Tibial nerve (tissue), 4 donors: ENCODE results near the gene ZNRD2.

Source experiments
- CTCF ChIP-seq, 5 experiments: fragments of 200-600 bp in 3 of 5; fragments of 450-650 bp in 2 of 5; sonication (generic) in 3 of 5; IDR thresholded peaks; one replicate each; pipeline ENCODE4 v1.5.1; 2016 to 2019; ENCODE audit warnings: antibody characterized with exemption in 5 of 5, mild to moderate bottlenecking in 3 of 5, moderate library complexity in 2 of 5
- EP300 ChIP-seq, 2 donors: sonication (generic); formaldehyde crosslinking; IDR thresholded peaks; one replicate each; pipeline ENCODE4 v1.6.1; 2017; ENCODE audit warnings: antibody characterized with exemption in 2 of 2, mild to moderate bottlenecking in 1 of 2
- POLR2A ChIP-seq, 2 donors: fragments of 450-650 bp; IDR thresholded peaks; one replicate each; pipeline ENCODE4 v1.6.1; 2017; ENCODE audit warnings: antibody characterized with exemption in 2 of 2, mild to moderate bottlenecking in 2 of 2, moderate library complexity in 2 of 2

DNA sequence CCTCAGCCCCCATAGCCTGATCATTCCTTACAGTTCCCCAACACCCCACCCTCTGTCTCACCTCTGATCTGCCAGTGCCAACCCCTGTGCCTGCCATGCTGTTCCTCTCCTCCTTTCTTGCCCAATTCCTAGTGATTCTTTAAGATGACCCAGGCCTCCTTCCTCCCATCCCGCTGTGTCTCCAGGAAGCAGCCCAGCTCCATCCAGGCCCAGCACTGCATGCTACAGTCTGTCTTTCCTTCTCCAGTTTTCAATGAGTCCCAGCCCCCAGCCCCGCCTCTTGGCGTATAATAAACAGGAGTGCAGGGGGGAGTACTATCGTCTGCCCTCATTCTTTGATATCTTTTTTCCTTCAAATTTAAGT is 24.4 kb upstream of the ZNRD2 start:
- TF ChIP-seq CTCF (IDR thresholded peaks at IDR 0.05) (no peak), POLR2A (IDR thresholded peaks at IDR 0.05) (no peak), EP300 (IDR thresholded peaks at IDR 0.05) (no peak)
